Endothelial cell of umbilical vein (primary cell): ENCODE results near the gene TSC22D3. TPM values are rescaled to one million over a fixed set of nuclear protein-coding genes. Genes with fewer than 3 reads are reported as not detected.
A peak's percentile ranks its signal among the peaks of the same experiment; 100 is the strongest.

Experiments used
- BruUV-seq: library from RNA; stranded (reverse); fragments of 400-500 nt; replicated peaks from 2 replicates; lab custom pipeline; 2021; lab: Mats Ljungman, UMichigan
- CTCF ChIA-PET: fragments of 300-600, 350-600 bp; sonication (Branson Sonifier 250); formaldehyde crosslinking; loops from one replicate; lab custom pipeline; 2021; ENCODE audit warnings: antibody characterized with exemption, inconsistent platforms; lab: Charles Lee
- POLR2A ChIA-PET: fragments of 300-600, 350-600 bp; sonication (Branson Sonifier 250); formaldehyde crosslinking; loops from one replicate; lab custom pipeline; 2021; ENCODE audit warnings: antibody characterized with exemption, inconsistent platforms; lab: Charles Lee
- DNase-seq: peaks from one replicate; pipeline ENCODE4 v3.0.0-alpha.2; 2011; ENCODE audit warnings: low read depth, low spot score
- FAIRE-seq: peaks from 2 replicates; lab custom pipeline; 2011; peaks lifted over from hg19 to GRCh38; lab: Jason Lieb, UNC
- H2AFZ ChIP-seq: 2 replicates; pipeline ENCODE4 v1.6.0; 2012; ENCODE audit warnings: low read depth, low read length, control low read depth, inconsistent platforms
- H3K27ac ChIP-seq: 2 replicates; pipeline ENCODE4 v1.5.1; 2011; ENCODE audit warnings: low read depth, mild to moderate bottlenecking, control low read depth, low read length, moderate library complexity; ENCODE audit not compliant: insufficient read depth
- H3K27me3 ChIP-seq, 2 experiments: 2 replicates each; pipeline versions ENCODE4 v1.6.0 to v1.6.1; 2011; ENCODE audit warnings: low read length in 2 of 2, mixed read lengths in 1 of 2; ENCODE audit not compliant: control insufficient read depth in 2 of 2, insufficient read depth in 2 of 2
- H3K36me3 ChIP-seq, 2 experiments: 2 replicates in 1 of 2; 3 replicates in 1 of 2; pipeline ENCODE4 v1.5.1; 2011; ENCODE audit warnings: low read length in 2 of 2, mild to moderate bottlenecking in 1 of 2, moderate library complexity in 1 of 2; ENCODE audit not compliant: control insufficient read depth in 2 of 2, insufficient read depth in 2 of 2; ENCODE audit errors: extremely low read depth in 1 of 2
- H3K4me1 ChIP-seq: 3 replicates; pipeline ENCODE4 v1.5.1; 2011; ENCODE audit warnings: mild to moderate bottlenecking, low read length; ENCODE audit not compliant: control insufficient read depth, insufficient read depth; ENCODE audit errors: extremely low read depth
- H3K4me2 ChIP-seq: 2 replicates; pipeline ENCODE4 v1.6.1; 2011; ENCODE audit warnings: low read length, control low read depth, mixed read lengths; ENCODE audit not compliant: insufficient read depth
- H3K4me3 ChIP-seq, 3 experiments: fragments of 200-600 bp in 1 of 3; sonication (generic), shearing (Covaris generic) in 1 of 3; replicated peaks in 1 of 3; 2 replicates each; pipeline ENCODE4 v1.5.1; 2011 to 2016; ENCODE audit warnings: control low read depth in 3 of 3, low read length in 3 of 3, mild to moderate bottlenecking in 2 of 3, inconsistent platforms in 1 of 3, low read depth in 1 of 3, moderate library complexity in 1 of 3; ENCODE audit not compliant: insufficient read depth in 1 of 3
- H3K79me2 ChIP-seq: 2 replicates; pipeline ENCODE4 v1.6.0; 2012; ENCODE audit warnings: low read length, inconsistent platforms; ENCODE audit not compliant: control insufficient read depth, insufficient read depth
- H3K9ac ChIP-seq: replicated peaks from 2 replicates; pipeline ENCODE3; 2011; ENCODE audit warnings: low read length, control low read depth; ENCODE audit not compliant: insufficient read depth; ENCODE audit errors: extremely low read depth
- H3K9me1 ChIP-seq: replicated peaks from 3 replicates; pipeline ENCODE4 v1.6.0; 2011; ENCODE audit warnings: mild to moderate bottlenecking, low read length; ENCODE audit not compliant: control insufficient read depth, insufficient read depth; ENCODE audit errors: extremely low read depth
- H3K9me3 ChIP-seq: replicated peaks from 2 replicates; pipeline ENCODE4 v1.5.1; 2012; ENCODE audit warnings: low read length, inconsistent platforms; ENCODE audit not compliant: control insufficient read depth, insufficient read depth
- H4K20me1 ChIP-seq: replicated peaks from 2 replicates; pipeline ENCODE3; 2011; ENCODE audit warnings: mild to moderate bottlenecking, low read length; ENCODE audit not compliant: control insufficient read depth, insufficient read depth; ENCODE audit errors: extremely low read depth
- CTCF ChIP-seq, 2 donors: IDR thresholded peaks; 1 replicate in 1 of 2; 2 replicates in 1 of 2; pipeline ENCODE4 v1.5.1; 2011; ENCODE audit warnings: low read length in 2 of 2, mild to moderate bottlenecking in 2 of 2, moderate library complexity in 2 of 2, control low read depth in 1 of 2, inconsistent platforms in 1 of 2, low read depth in 1 of 2; ENCODE audit not compliant: insufficient read depth in 1 of 2; ENCODE audit errors: extremely low read depth in 1 of 2
- EZH2 ChIP-seq: IDR thresholded peaks from 2 replicates; pipeline ENCODE4 v1.6.1; 2012; ENCODE audit warnings: borderline replicate concordance, low read depth, mild to moderate bottlenecking, moderate library complexity, low read length, inconsistent platforms; ENCODE audit not compliant: severe bottlenecking
- FOS ChIP-seq: IDR thresholded peaks from 2 replicates; pipeline ENCODE4 v1.6.1; 2011; ENCODE audit warnings: mild to moderate bottlenecking, low read length, moderate library complexity, borderline replicate concordance; ENCODE audit not compliant: insufficient read depth
- GATA2 ChIP-seq: IDR thresholded peaks from 2 replicates; pipeline ENCODE4 v1.7.0; 2011; ENCODE audit warnings: low read depth, mild to moderate bottlenecking, moderate library complexity, mixed read lengths, low read length; ENCODE audit not compliant: insufficient read length, insufficient read depth
- JUN ChIP-seq: IDR thresholded peaks from 2 replicates; pipeline ENCODE4 v1.6.1; 2011; ENCODE audit warnings: borderline replicate concordance, low read depth; ENCODE audit not compliant: insufficient read length, insufficient read depth
- MAX ChIP-seq: IDR thresholded peaks from 2 replicates; pipeline ENCODE4 v1.6.1; 2011; ENCODE audit not compliant: insufficient read depth, insufficient read length
- MYC ChIP-seq: IDR thresholded peaks from one replicate; pipeline ENCODE4 v1.6.1; 2011; ENCODE audit warnings: mild to moderate bottlenecking, low read depth, low read length
- POLR2A ChIP-seq: IDR thresholded peaks from 2 replicates; pipeline ENCODE4 v1.6.1; 2012; ENCODE audit warnings: low read depth, mild to moderate bottlenecking, control low read depth, low read length
- POLR2AphosphoS5 ChIP-seq: IDR thresholded peaks from 2 replicates; pipeline ENCODE4 v1.6.1; 2012; ENCODE audit warnings: low read depth, mild to moderate bottlenecking, control low read depth, low read length, moderate library complexity; ENCODE audit not compliant: insufficient read depth
- dilution Hi-C: fragments of 300-500 bp; cut with MboI; formaldehyde crosslinking; loops from one replicate; pipeline ENCODE4 v1.15.0; 2019; ENCODE audit warnings: low sequenced_read_pairs; ENCODE audit not compliant: extremely low pct_ligation_motif_present
- intact Hi-C: fragments of 100-400 bp; cut with micrococcal nuclease; formaldehyde crosslinking; loops from one replicate; pipeline ENCODE4 v1.10.0; 2022
- polyA plus RNA-seq, 4 experiments: library from polyadenylated mRNA; depleted of rRNA in 3 of 4; stranded (reverse) in 3 of 4; unstranded in 1 of 4; fragments of >200 nt; gene quantifications; 2 replicates each; pipeline versions ENCODE4 v1.2.1 to v1.2.3, GENCODE V29; 2011 to 2012; ENCODE audit warnings: missing spikeins in 1 of 4
- total RNA-seq: library from RNA; stranded (reverse); gene quantifications from 2 replicates; pipeline ENCODE4 v1.2.3, GENCODE V29; 2021

TSC22D3 gene
- total and polyA plus RNA-seq, 2 donors (not counting 3 experiments of a cell fraction or from before 2014, with no cell fraction given), result 21.1 to 37.4 TPM

- H3K36me3 ChIP-seq, result no peaks in the 10 kb centered on the region
- TSS peak; percentile 34 for BruUV-seq
Observed at GRCh38 chrX:107675823-107676555, 99.6 kb downstream of the TSC22D3 start.

More at GRCh38 chrX:107675823-107676555, 99.6 kb downstream of the TSC22D3 start:
- H3K4me3 ChIP-seq, result peak overlapping the region; percentile 31 to 66 (median 44)
- intact Hi-C loops, result loop anchor here (2.0 to 5.0 kb wide), 3 partner anchors 56 to 455 kb away; no protein-coding TSS in a partner anchor
- ChIA-PET POLR2A (interaction anchor here (5.7 kb wide), 1 partner anchor 40 kb away, joined by 40 read pairs; no protein-coding TSS in a partner anchor), CTCF (interaction anchor here (0.8 to 6.1 kb wide), 3 partner anchors 42 to 101 kb away, joined by 4 to 142 read pairs (median 7); partner anchors contain the start of genes NCBP2L and TSC22D3)
- peak; percentile 31 for FAIRE-seq
- no peaks in the 10 kb centered on the region for H3K9me1 ChIP-seq
- H3K4me1 ChIP-seq, result peaks cover 25% of the 10 kb centered on the region
- peak overlapping the region; percentile 78 for H3K4me2 ChIP-seq
- no peaks in the 10 kb centered on the region for H3K9me3 ChIP-seq
- no peak overlapping the region for H2AFZ ChIP-seq
- no peaks in the 10 kb centered on the region for H3K27me3 ChIP-seq
- peaks cover 4% of the 10 kb centered on the region for H3K79me2 ChIP-seq
- H3K9ac ChIP-seq, result peak overlapping the region; percentile 77
- dilution Hi-C loops, result no loop called here
- peak overlapping the region; percentile 86 for H3K27ac ChIP-seq
- no peak for DNase-seq
- TF ChIP-seq CTCF (IDR thresholded peaks at IDR 0.05; ENCODE audit: extremely low read depth in 1 of 2, insufficient read depth in 1 of 2, low read depth in 1 of 2, low read length in 2 of 2) (no peak), FOS (no peak), EZH2 (no peak), MYC (no peak), POLR2A (no peak), JUN (no peak), POLR2AphosphoS5 (no peak), MAX (no peak), GATA2 (no peak)
- no peaks in the 10 kb centered on the region for H4K20me1 ChIP-seq
